ENCODE measurements around the gene GIGYF2.

DNA sequence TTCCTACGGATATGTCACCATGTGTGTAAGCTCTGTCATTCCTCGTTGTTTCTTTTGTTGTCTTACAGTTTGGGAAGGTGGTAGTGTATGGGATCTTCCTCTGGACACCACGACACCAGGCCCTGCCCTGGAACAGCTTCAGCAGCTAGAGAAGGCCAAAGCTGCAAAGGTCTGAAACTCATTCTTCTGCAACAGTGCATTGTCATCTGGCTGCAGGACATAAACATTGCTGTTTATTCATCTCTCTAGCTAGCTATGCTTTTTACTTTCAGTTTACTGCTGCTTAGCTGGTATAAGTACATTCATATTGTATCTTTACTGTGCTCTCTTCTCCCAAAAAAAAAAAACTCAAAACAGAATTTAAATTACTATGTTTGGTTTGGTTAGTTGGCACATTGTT is 118.4 kb downstream of the GIGYF2 start:
- TF ChIP-seq, protein P1, sequence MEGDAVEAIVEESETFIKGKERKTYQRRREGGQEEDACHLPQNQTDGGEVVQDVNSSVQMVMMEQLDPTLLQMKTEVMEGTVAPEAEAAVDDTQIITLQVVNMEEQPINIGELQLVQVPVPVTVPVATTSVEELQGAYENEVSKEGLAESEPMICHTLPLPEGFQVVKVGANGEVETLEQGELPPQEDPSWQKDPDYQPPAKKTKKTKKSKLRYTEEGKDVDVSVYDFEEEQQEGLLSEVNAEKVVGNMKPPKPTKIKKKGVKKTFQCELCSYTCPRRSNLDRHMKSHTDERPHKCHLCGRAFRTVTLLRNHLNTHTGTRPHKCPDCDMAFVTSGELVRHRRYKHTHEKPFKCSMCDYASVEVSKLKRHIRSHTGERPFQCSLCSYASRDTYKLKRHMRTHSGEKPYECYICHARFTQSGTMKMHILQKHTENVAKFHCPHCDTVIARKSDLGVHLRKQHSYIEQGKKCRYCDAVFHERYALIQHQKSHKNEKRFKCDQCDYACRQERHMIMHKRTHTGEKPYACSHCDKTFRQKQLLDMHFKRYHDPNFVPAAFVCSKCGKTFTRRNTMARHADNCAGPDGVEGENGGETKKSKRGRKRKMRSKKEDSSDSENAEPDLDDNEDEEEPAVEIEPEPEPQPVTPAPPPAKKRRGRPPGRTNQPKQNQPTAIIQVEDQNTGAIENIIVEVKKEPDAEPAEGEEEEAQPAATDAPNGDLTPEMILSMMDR (tag by site-specific recombination; IDR thresholded peaks at IDR 0.05) = no peak
- TF ChIP-seq ZBTB17 (tag by site-specific recombination; IDR thresholded peaks at IDR 0.05) (no peak), ZBTB20 (tag by site-specific recombination; IDR thresholded peaks at IDR 0.05) (no peak), ZBTB1 (tag by site-specific recombination; IDR thresholded peaks at IDR 0.05) (no peak)
- TF ChIP-seq, protein P2, sequence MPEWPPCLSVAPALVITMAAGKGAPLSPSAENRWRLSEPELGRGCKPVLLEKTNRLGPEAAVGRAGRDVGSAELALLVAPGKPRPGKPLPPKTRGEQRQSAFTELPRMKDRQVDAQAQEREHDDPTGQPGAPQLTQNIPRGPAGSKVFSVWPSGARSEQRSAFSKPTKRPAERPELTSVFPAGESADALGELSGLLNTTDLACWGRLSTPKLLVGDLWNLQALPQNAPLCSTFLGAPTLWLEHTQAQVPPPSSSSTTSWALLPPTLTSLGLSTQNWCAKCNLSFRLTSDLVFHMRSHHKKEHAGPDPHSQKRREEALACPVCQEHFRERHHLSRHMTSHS (tag by site-specific recombination; IDR thresholded peaks at IDR 0.05) = no peak

Measured in HEK293 (cell line).